ES-I3 (cell line): Measurements from ENCODE around the gene NELFA.
"Not testable (repeated sequence)": the region's sequence is repeated elsewhere in the genome, so short reads cannot be mapped to it uniquely, and the experiment has no call there.

Experiments used
- H3K36me3 ChIP-seq: 2 replicates; pipeline ENCODE4 v1.6.1; 2013; ENCODE audit warnings: mild to moderate bottlenecking, low read length, control low read depth, moderate library complexity; ENCODE audit not compliant: insufficient read depth
- H3K4me1 ChIP-seq: 2 replicates; pipeline ENCODE4 v1.6.1; 2013; ENCODE audit warnings: mild to moderate bottlenecking, control low read depth, low read length; ENCODE audit not compliant: insufficient read depth
- H3K9ac ChIP-seq: 2 replicates; pipeline ENCODE4 v1.6.1; 2013; ENCODE audit warnings: low read depth, mild to moderate bottlenecking, low read length, moderate library complexity
- H3K9me3 ChIP-seq: 2 replicates; pipeline ENCODE4 v1.6.1; 2013; ENCODE audit warnings: mild to moderate bottlenecking, low read length, moderate library complexity; ENCODE audit not compliant: control insufficient read depth, insufficient read depth

Gene NELFA

DNA sequence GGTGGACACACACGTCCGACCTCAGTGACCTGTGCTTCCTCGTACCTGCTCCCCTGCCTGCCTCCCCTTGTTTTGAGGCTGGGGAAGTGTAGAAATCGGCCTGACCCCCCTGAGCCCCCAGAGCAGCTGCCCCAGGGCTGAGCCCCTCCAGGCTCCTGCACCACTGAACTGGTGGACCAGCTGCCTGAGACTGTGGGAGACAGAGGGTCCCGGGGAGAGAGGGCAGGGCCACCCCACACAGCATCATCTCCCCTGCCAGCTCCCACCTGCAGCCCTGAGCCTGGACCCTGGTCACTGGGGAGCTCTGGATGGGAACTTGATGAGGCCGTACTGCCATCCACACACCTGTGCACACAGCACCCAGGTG, 35.3 kb upstream of the NELFA start:
- Histone ChIP-seq H3K9ac (no peak overlapping the region), H3K36me3 (no peaks in the 10 kb centered on the region), H3K9me3 (no peaks in the 10 kb centered on the region), H3K4me1 (no peaks in the 10 kb centered on the region)

DNA sequence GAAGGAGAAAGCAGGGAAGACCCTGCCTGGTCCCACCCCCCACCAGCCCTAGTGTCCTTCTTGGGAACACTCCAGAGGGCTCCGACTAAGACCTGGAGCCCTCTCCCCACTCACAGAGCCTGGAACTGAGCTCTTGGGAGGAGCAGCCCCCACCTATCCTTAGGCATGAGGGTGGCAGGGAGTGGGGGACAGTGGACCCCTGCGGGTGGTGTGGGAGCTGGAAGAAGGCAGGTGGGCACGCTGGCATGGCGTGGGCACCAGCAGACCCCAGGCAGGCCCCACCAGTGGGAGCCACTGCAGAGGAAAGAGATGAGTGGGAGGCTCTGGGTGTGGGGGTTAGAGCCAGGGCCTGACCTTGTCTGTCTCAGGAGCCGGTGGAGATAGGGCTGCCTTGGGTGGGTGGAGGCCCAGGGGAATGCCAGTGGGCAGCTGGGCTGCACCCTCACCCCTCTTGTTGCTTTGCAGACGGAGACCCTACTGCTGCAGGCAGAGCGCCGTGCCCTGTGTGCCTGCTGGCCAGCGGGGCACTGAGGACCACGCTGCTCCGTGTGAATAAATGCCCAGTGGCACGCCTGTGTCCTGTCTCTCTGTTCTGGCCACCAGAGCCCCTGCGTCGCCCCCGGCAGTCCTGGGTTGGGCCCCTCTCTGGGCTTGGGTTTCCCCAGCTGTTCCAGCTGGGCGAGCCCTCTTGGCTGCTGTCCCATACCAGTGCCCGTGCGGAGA, 34.8 kb upstream of the NELFA start:
- Histone ChIP-seq H3K4me1 (no peaks in the 10 kb centered on the region), H3K9ac (no peak overlapping the region), H3K9me3 (no peaks in the 10 kb centered on the region), H3K36me3 (no peaks in the 10 kb centered on the region)

DNA sequence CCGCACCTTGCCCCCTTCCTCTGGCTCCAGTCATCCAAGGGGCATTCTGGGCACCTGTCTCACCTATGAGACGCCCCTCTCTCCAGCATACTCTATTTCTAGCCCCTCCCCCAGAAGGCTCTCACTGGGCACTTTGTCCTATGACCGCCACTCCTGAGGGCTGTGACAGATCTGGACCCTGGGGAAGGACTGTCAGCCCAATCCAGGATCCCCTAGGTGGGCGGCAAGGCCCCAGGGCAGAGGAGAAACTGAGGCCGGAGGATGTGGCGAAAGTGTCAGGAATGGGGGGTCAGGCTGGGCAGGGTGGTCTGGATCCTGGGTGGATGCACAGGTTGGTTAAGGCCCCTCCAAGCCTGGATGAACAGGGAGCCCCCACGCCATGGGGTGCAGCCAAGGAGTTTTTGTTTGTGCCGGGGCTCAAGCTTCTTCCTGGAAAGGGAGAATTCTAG, 34.2 kb upstream of the NELFA start:
- H3K4me1 ChIP-seq = no peaks in the 10 kb centered on the region
- H3K9me3 ChIP-seq = no peaks in the 10 kb centered on the region
- H3K36me3 ChIP-seq = no peaks in the 10 kb centered on the region
- H3K9ac ChIP-seq = no peak overlapping the region

- Histone ChIP-seq H3K9me3 (no peaks in the 10 kb centered on the region), H3K9ac (peak overlapping the region; percentile 55; the same call in 1 of the 2 replicates), H3K36me3 (no peaks in the 10 kb centered on the region), H3K4me1 (no peaks in the 10 kb centered on the region)
These were observed 33.6 kb upstream of the NELFA start for GRCh38 chr4:2042204-2042946.

- H3K4me1 ChIP-seq = no peaks in the 10 kb centered on the region
- peak overlapping the region; percentile 55; the same call in 1 of the 2 replicates for H3K9ac ChIP-seq
- no peaks in the 10 kb centered on the region for H3K9me3 ChIP-seq
- H3K36me3 ChIP-seq = no peaks in the 10 kb centered on the region
These were observed 32.7 kb upstream of the NELFA start for GRCh38 chr4:2041239-2042130.

DNA sequence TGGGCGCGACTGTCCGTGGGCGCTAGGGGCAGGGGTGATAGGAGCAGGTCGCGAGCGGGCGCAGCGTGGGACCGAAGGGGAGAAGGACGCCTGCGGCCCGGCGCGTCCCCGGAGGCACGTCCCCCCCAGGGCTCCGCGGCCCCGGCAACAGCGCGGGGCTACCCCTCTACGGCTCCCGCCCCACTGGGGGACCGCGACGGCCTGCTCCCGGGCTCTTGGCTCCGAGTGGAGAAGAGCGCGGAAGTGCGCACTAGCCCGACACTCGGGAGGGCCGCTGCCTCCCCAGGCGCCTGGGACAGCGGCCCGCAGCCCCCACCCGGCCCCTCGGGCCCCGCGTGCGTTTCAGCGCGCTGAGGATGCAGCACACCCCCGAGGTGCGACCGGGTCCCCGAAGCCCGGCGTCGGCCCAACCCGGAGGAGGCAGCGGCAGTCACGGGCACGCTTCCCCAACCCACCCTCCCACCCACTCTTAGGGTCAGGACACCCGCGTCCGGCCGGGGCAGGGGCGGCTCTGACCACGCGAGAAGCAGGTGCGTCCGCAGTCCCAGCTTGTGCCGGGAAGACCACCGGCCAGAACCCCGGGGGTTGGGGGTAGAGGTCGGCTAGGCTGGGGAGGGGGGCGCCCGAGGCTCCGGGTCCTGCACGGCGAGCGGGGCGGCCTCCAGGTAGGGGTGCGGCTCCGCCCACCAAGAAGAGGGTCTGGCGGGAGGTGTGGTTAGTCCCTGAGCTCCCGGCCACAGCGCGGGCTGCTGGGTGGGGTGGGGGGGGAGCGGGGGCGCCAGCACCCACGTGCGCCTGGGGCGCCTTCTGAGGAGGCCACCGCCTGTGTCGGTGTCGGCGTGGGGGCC, 31.8 kb upstream of the NELFA start:
- no peaks in the 10 kb centered on the region for H3K36me3 ChIP-seq
- H3K9me3 ChIP-seq = no peaks in the 10 kb centered on the region
- peak overlapping the region; percentile 33; the same call in 1 of the 2 replicates for H3K9ac ChIP-seq
- no peaks in the 10 kb centered on the region for H3K4me1 ChIP-seq

- Histone ChIP-seq H3K36me3 (no peaks in the 10 kb centered on the region), H3K4me1 (no peaks in the 10 kb centered on the region), H3K9me3 (no peaks in the 10 kb centered on the region), H3K9ac (no peak overlapping the region)
These were observed 28.1 kb upstream of the NELFA start for GRCh38 chr4:2036866-2037265.

- no peaks in the 10 kb centered on the region for H3K9me3 ChIP-seq
- no peak overlapping the region for H3K9ac ChIP-seq
- H3K4me1 ChIP-seq = no peaks in the 10 kb centered on the region
- no peaks in the 10 kb centered on the region for H3K36me3 ChIP-seq
These were observed 27.6 kb upstream of the NELFA start for GRCh38 chr4:2036327-2036726.

DNA sequence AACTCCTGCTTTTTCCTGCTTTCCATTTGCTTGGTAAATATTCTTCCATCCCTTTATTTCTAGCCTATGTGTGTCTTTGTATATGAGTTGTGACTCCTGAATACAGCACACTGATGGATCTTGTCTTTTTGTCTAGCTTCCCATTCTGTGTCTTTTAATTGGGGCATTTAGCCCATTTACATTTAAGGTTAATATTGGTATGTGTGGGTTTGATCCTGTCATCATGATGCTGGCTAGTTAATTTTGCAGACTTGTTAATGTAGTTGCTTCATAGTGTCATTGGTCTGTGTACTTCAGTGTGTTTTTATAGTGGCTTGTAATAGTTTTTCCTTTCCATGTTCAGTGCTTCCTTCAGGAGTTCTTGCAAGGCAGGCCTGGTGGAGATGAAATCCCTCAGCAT, 22.4 kb upstream of the NELFA start:
- H3K9me3 ChIP-seq, H3K9ac ChIP-seq, H3K36me3 ChIP-seq, H3K4me1 ChIP-seq: not testable (repeated sequence)

GRCh38 chr4:2027120-2027519, 18.3 kb upstream of the NELFA start:
- not testable (repeated sequence) for H3K9me3 ChIP-seq, H3K9ac ChIP-seq, H3K36me3 ChIP-seq, H3K4me1 ChIP-seq

DNA sequence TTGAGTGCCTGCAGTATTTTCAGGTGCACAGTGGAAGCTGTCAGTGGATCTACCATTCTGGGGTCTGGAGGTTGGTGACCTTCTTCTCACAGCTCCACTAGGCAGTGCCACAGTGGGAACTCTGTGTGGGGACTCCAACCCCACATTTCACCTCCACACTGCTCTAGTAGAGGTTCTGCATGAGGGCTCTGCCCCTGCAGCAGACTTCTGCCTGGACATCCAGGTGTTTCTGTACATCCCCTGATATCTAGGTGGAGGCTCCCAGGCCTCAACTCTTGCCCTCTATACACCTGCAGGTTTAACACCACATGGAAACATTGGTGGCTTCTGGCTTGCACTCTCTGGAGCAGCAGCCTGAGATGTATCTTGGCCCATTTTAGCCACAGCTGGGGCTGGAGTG, 17.0 kb upstream of the NELFA start:
- Histone ChIP-seq H3K9ac (no peak overlapping the region), H3K9me3 (no peaks in the 10 kb centered on the region), H3K4me1 (no peaks in the 10 kb centered on the region), H3K36me3 (no peaks in the 10 kb centered on the region)

GRCh38 chr4:2024683-2025082, 15.9 kb upstream of the NELFA start:
- H3K36me3 ChIP-seq = no peaks in the 10 kb centered on the region
- H3K4me1 ChIP-seq = no peaks in the 10 kb centered on the region
- H3K9ac ChIP-seq = no peak overlapping the region
- H3K9me3 ChIP-seq = no peaks in the 10 kb centered on the region

- not testable (repeated sequence) for H3K9me3 ChIP-seq, H3K36me3 ChIP-seq, H3K9ac ChIP-seq, H3K4me1 ChIP-seq
These were observed 12.7 kb upstream of the NELFA start for GRCh38 chr4:2021358-2022018.
